Measurements from ENCODE around the gene SPIRE1.

The SPIRE1 gene

DNA sequence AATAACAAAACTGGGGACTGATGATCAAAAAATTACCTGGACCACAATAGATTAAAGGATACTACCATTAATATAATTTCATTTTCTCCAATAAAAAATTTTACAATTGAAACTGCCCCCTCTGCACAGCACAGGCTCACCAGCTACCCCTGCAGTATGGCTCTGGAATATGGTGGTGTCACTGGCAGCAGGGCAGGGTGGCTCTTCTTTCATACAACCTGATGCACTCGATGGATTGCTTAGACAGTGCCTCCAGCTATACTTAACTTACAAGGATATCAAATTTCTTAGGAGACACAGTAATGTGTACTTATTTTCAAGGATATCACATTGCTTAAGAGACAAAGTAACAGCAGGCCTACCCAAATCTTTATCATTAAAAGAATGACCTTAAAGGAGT lies 126.2 kb downstream of the SPIRE1 start:
- H3K36me3 ChIP-seq (ENCODE audit: insufficient read depth), result no peaks in the 10 kb centered on the region
- H3K79me2 ChIP-seq (ENCODE audit: insufficient read depth, low read depth), result no peaks in the 10 kb centered on the region
- H3K4me2 ChIP-seq, result no peak overlapping the region
- no peaks in the 10 kb centered on the region for H3K27me3 ChIP-seq (ENCODE audit: insufficient read depth, low read depth)
- H3K9ac ChIP-seq, result no peak overlapping the region
- no peak overlapping the region for H3K27ac ChIP-seq
- H2AFZ ChIP-seq (ENCODE audit: low read depth), result no peak overlapping the region
- H4K20me1 ChIP-seq (ENCODE audit: insufficient read depth), result no peaks in the 10 kb centered on the region
- no peaks in the 10 kb centered on the region for H3K4me1 ChIP-seq (ENCODE audit: low read depth, poor library complexity, severe bottlenecking)
- H3K4me3 ChIP-seq (IDR thresholded peaks at IDR 0.05; ENCODE audit: insufficient read depth, low read depth, low read length), result no peak overlapping the region
- no peak for TF ChIP-seq CTCF (conservative IDR thresholded peaks at IDR 0.05; ENCODE audit: low read depth, low read length)

DNA sequence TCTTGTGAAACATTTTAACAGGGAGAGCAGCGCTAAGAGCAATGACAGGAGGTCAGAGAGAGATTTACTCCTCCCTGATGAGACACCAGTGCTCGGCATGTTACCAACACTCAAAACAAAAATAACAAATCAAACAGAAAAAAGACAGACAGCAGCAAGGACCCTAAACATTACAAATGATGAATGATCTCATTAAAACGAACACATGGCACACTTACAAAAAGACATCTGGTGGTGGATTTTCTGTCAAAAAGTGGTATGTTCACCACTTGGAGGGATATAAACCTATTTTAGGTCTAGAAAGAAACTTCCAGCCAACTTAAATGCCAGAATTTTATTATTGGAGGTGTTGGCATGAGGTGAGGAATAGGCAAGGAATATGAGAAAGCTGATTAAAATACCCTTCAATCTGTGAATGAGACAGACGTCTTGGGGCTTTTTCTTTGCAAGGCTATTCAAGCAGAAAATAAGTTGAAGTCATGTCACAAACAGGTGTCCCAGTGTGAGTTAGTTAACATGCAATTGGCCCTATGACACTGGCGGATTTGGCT lies 137.4 kb downstream of the SPIRE1 start:
- Histone ChIP-seq H3K4me1 (ENCODE audit: low read depth, poor library complexity, severe bottlenecking) (no peaks in the 10 kb centered on the region), H3K79me2 (ENCODE audit: insufficient read depth, low read depth) (no peaks in the 10 kb centered on the region), H3K36me3 (ENCODE audit: insufficient read depth) (no peaks in the 10 kb centered on the region; the same call in 1 of the 2 replicates), H3K27ac (no peak overlapping the region), H3K27me3 (ENCODE audit: insufficient read depth, low read depth) (no peaks in the 10 kb centered on the region), H4K20me1 (ENCODE audit: insufficient read depth) (no peaks in the 10 kb centered on the region), H3K4me3 (IDR thresholded peaks at IDR 0.05; ENCODE audit: insufficient read depth, low read depth, low read length) (no peak overlapping the region), H3K9ac (no peak overlapping the region), H3K4me2 (no peak overlapping the region), H2AFZ (ENCODE audit: low read depth) (no peak overlapping the region)
- no peak for TF ChIP-seq CTCF (conservative IDR thresholded peaks at IDR 0.05; ENCODE audit: low read depth, low read length)

DNA sequence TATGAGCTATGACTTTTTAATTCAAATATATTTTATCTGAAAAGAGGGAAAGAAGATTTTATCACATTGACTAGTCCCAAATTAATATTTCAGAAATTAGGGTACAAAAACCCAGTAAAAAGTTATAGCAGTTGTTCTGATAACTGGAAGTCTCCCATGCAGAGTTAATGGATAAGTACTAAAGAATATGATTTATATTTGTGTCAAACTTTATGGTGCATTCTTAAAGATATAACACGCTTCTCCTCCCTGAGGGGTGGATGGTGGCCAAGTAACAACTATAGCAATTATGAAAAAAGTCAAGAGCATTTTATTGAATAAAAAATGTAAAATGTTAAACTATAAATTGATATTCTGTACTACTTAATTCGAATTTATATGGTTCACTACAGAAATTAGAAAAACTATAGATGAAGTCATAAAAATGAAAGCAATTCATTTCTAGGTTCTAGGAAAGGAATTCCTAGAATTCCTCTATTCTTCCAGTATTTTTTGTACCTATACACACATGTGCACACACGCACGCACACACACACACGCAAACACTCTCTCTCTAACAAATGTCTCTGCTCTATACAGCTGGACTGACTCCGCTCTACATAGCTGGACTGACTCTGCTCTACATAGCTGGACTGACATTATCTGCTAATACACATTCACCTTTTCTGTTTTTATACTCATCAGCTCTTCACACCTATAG lies 138.9 kb downstream of the SPIRE1 start:
- no peak for TF ChIP-seq CTCF (conservative IDR thresholded peaks at IDR 0.05; ENCODE audit: low read depth, low read length)
- Histone ChIP-seq H3K79me2 (ENCODE audit: insufficient read depth, low read depth) (no peaks in the 10 kb centered on the region), H3K4me2 (no peak overlapping the region), H3K27me3 (ENCODE audit: insufficient read depth, low read depth) (no peaks in the 10 kb centered on the region), H3K4me1 (ENCODE audit: low read depth, poor library complexity, severe bottlenecking) (no peaks in the 10 kb centered on the region), H3K9ac (no peak overlapping the region), H3K4me3 (IDR thresholded peaks at IDR 0.05; ENCODE audit: insufficient read depth, low read depth, low read length) (no peak overlapping the region), H3K36me3 (ENCODE audit: insufficient read depth) (no peaks in the 10 kb centered on the region; the same call in 1 of the 2 replicates), H3K27ac (no peak overlapping the region), H2AFZ (ENCODE audit: low read depth) (no peak overlapping the region), H4K20me1 (ENCODE audit: insufficient read depth) (no peaks in the 10 kb centered on the region)

DNA sequence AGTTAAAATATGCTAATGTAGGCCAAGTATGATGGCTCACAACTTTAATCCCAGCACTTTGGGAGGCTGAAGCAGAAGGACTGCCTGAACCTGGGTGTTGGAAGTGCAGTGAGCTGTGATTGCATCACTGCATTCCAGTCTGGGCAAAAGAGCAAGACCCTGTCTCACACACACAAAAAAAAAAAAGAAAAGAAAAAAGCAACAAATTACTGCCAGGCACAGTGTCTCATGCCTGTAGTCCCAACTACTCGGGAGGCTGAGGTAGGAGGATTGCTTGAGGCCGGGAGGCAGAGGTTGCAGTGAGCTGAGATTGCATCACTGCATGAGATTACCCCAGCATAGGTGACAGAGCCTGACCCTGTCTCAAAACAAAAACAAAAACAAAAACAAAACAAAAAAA lies 139.6 kb downstream of the SPIRE1 start:
- no peak for TF ChIP-seq CTCF (conservative IDR thresholded peaks at IDR 0.05; ENCODE audit: low read depth, low read length)
- Histone ChIP-seq H3K9ac (no peak overlapping the region), H4K20me1 (ENCODE audit: insufficient read depth) (no peaks in the 10 kb centered on the region), H2AFZ (ENCODE audit: low read depth) (no peak overlapping the region), H3K36me3 (ENCODE audit: insufficient read depth) (no peaks in the 10 kb centered on the region; the same call in 1 of the 2 replicates), H3K4me2 (no peak overlapping the region), H3K27me3 (ENCODE audit: insufficient read depth, low read depth) (no peaks in the 10 kb centered on the region), H3K79me2 (ENCODE audit: insufficient read depth, low read depth) (no peaks in the 10 kb centered on the region), H3K4me1 (ENCODE audit: low read depth, poor library complexity, severe bottlenecking) (no peaks in the 10 kb centered on the region), H3K4me3 (IDR thresholded peaks at IDR 0.05; ENCODE audit: insufficient read depth, low read depth, low read length) (no peak overlapping the region), H3K27ac (no peak overlapping the region)

Measured in KMS-11 (cell line).